Glomerular visceral epithelial cell (primary cell): ENCODE results near the gene CACNA1C.
"Not testable (repeated sequence)": the region's sequence is repeated elsewhere in the genome, so short reads cannot be mapped to it uniquely, and the experiment has no call there.

Experiments used
- DNase-seq: peaks from one replicate; pipeline ENCODE4 v3.0.0-alpha.2; 2016; ENCODE audit errors: extremely low spot score

Gene CACNA1C

DNA sequence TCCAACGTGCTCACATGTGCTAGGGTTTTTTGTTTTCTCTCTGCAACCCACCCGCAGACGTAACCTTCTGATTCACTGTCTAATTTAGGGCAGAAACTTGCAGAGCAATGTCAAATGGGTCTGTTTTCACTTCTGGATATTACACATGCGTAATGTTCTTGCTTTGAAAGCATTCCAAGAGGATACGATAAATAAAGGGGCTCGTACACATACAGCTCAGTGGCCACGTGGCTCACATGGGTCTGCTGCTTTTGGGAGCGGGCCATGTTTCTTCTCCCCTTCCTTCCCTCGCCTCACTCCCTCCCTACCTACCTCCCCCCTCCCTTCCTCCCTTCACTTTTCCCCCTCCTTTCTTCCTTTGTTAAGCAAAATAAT lies 23.4 kb downstream of the CACNA1C start:
- DNase-seq = no peak

DNA sequence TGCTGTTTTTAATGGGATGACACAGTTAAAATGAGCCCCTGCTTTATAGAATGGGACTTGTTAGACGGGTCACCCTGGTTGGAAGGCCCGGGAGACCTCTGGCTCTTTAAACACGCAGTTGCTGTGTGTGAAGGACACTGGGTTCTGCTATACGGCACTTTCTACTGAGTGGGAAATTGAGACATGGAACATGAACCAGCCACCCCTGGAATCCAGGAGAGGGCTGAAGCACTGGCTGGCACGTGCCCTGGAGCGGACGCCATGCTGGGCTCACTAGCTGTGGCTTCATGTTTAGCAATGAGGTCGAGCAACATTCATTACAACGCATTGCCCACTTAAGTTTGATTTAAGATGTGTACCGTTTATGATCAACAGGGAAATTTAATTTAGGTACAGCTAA lies 23.9 kb downstream of the CACNA1C start:
- no peak for DNase-seq

DNA sequence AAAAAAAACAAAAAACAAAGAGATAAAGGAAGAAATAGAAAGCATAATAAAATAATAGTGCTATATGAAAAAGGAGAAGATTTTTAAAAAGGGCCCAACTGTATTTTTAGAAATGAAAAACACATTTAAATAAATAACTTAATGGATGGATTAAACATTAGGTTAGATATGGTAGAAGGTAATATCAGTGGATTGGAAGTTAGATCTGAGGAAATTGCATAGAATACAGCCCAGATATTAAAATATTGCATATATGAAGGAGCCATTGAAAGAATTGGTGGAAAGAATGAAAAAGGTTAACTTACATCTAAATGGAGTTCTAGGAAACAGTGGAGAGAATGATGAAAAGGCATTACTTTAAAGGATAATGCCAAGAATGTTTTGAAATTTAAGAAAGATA lies 27.8 kb downstream of the CACNA1C start:
- no peak for DNase-seq

DNA sequence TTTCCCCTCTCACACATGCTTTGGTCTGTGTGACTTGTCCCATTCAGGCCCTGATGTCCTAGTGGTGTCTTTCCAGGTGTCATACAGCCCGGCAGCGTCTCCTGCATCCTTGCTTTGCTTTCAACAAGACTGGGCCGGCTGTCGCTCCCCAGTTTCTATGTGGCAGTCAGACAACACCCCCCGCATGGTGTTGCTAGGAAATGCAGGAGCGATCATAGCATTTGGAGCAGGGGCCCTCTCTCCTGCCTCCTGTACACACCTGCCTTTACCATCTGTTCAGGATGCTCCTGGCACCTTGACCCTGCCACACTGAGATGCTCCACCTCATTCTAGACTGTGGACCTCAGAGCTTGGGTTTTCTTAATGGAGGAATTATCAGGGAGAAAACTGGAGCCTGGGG lies 29.5 kb downstream of the CACNA1C start:
- DNase-seq = no peak

DNA sequence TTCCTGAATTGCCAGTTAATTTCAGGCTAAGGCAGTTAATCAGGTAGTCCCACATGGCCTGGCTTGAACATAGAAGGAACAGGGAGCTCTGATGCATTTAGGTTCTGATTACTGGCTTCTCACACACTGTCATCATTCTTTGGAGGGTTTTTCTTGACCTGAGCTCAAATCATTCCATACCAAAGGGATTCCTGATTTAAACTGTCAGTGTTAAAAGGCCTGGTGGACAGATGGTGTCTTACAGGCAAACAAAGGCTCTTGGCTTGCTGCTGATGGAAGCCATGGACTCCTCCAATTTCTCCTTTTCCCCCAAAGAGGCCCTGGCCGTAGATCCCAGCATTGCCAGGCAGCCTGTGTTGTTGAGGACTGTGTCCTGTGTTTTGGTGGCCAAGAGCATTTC lies 30.2 kb downstream of the CACNA1C start:
- DNase-seq = no peak

DNA sequence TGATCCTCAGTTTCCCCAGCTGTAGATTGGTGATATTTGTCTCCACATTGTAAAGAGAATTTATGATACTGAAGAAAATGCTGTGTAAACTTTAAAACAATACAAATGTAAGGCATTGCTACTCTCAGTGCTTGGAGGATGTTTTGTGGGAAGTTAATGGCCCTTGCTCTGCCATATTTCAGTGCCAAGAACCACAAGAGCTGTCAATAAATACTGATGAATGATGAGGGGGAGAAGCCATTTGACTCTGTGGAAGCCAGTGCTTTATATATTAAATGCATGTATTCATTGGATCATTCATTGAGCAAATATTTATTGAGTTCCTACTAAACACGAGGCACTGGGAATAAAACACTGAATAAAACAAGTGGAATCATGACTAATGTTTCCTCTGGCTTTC lies 30.8 kb downstream of the CACNA1C start:
- no peak for DNase-seq

DNA sequence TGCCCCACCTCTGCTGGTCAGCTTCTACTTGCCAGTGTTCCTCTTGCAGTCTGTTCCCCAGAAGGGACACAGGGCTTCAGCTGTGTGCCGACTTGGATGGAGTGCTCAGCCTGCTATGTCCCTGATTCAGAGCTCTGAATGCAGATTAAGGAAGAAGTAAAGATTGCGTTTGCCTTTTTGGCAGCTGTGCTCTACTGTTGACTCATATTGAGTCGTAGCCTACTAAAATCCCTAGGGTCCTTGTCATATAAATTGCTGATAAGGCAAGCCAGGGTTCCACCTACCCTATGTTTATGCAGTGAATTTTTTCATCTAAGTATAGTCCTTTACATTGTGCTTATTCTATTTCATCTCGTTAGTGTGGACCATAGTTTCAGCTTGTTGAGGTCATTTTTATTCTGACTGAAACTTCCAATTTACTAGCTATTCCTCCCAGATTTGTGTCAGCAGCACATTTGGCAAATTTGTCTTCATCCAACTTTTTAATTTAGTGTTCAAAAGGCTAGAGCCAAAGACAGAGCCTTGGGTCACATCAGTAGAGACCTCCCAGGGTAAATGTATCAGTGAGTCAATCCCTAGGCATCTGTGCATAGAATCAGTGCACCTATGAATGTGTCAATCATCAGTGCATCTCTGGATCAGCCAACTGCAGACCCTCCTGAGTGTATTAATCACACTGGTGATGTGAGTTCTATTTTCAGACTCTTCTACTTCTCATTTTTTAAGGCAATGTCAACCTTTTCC lies 31.9 kb downstream of the CACNA1C start:
- no peak for DNase-seq

DNA sequence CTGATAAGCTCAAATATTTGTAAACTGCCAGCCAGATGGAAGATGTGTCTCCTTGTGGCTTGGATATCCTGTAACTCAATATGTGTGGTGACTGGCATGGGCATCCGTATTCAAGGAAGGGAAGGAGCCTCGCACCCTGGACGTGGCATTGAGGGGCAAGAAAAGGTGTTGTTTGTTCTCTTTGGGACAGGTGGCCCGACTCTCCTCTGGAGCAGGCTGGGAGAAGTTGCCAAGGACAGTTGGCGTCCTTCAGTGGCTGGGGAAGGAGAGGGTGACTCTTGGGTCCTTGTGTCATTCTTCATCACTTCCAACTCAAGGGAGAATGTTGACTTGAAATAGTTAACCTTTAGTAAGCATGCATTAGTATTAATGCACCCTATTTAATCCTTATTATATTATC lies 39.6 kb downstream of the CACNA1C start:
- DNase-seq = no peak

DNA sequence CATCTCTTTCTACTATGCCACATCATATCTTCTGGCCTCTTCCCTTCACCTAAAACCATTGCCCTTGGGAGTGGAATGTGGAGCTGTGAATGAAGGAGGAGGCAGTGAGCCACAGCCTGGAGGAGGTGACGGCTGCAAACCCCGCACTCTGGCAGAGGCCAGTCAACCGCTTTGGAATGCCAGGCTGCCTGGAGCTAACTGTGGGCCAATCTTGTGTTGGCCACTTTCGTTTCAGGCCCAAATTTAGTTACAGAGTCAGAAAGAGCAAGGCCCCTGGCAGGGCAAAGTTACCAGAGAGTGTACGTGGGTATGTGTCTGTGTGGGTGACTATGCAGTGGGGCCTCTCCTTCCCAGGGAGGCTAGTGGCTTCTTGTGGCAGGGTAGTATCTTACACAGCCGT lies 40.1 kb downstream of the CACNA1C start:
- no peak for DNase-seq

DNA sequence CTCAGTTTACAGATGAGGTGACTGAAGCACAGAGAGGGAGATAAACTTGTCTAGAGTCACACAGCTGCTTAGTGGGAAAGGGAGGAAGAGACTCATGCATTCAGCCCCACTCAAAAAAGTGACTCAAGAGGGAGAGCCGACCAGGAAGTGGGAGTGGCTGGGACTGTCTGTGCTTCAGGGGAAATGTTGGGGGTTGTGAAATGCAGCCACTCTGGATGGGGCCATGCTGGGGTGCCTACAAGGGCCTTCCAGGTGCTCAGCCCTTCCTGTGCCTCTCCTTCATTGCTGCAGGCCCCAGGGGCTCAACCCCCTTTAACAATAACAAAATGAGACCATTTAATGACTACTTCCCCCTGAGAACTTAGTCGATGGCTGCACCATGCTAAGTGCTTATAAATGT lies 41.8 kb downstream of the CACNA1C start:
- DNase-seq = no peak

DNA sequence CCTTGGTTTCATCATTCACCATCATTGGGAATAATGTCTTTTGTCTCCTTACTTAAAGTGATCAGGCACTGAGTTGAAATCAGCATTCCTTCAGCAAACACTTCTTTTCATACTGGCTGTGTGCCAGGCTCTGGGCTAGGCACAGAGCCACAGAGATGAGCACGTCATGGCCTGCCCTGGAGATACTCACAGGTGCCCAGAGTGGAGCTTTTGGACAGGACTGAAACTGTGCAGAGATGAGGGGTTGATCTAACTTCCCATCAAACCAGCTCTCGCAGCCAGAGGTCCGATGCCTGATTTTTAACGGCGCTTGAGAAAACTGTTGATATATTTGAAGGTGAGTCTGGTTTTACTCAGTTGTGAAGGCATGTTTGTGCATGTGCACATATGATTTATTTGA lies 43.1 kb downstream of the CACNA1C start:
- DNase-seq = no peak

DNA sequence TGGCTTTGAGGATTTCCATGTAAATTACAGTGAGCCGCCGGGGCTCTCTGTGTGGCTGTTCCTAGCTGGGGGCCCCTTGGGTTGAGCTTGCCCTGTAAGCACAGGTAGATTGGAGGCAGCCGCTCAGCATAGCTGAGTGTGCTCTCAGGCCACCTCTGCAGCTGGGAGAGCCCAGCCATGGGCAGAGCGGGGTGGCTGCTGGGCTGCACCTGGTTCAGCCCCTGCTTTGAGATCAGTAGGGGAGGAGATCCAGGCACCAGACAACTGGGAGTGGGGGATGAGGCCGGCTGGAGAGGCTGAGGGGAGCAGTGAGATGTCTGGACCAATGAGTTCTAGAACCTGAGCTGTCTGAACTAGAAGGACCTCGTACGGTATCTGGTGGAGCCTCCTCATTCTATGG lies 44.8 kb downstream of the CACNA1C start:
- DNase-seq = no peak

DNA sequence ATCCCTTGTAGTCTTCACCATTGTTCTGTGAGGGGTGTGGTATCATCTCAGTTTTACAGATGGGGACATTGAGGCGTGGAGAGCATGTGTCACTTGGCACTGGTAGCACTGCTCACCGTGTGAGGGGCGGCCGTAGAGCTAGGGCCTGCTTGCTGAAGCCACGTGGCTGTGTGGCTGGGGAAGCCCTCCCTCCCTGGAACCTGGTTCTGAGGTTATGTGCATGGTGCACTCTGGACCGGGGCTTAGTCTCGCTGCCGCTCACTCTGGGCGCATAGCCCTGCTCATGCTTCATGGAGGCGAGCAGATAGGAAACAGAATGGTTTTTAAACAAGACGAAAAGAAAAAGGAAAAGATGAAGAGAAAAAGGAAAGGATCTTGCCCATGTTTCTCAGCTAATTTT lies 46.1 kb downstream of the CACNA1C start:
- DNase-seq = no peak

DNA sequence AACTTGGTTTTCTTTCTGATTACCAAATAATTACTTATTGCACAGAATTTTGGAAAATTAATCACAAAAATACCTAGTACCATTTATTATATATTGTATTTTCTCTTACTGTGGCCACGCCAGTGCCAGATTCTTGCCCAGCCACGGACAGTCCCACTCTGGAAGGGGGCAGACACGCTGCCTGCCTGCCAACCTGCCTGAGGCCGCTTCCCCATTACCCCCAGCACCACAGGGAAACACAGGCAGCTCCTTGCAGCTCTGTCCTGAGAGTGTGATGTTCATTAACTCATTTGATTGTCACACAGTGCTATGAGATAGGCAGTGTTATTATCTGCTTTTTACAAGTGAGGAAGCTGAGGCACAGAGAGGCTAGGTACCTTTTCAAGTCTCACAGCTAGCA lies 46.8 kb downstream of the CACNA1C start:
- no peak for DNase-seq

DNA sequence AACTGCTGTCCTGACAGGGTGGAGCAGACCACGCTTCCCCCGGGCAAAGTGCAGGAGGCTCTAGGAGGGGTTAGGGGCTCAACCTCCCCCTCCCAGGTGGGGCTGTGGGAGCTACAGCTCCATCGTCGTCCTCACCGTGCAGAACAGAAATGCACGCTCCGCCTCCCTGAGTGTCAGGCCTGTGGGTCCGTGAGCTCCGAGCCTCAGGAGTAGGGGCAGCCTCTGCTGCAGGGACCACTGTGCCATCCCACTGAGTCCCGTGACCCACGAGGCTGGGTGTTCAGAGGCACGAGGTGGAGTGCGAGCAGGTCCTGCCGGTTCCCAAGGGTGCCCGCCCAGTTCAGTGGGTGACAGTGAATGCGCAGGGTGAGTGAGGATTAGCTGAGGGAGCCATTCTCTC lies 48.6 kb downstream of the CACNA1C start:
- no peak for DNase-seq

DNA sequence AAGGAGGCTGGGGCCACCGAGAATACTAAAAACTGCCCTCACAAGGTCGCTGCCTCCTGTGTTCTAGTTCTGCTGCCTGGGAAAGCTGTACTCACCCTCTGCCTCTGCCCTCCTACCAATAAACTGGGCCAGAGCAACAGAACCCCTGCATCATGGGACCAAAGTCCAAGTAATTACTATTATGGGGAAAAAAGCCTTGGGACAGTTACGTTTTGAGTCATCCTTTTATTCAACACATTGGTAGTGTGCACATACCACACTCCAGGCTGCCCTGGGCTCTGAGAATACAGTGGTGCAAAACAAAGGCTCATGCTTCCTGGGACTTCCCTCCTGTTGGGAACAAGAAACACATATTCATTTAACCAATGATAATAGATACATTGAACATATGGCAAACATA lies 49.0 kb downstream of the CACNA1C start:
- DNase-seq = no peak

DNA sequence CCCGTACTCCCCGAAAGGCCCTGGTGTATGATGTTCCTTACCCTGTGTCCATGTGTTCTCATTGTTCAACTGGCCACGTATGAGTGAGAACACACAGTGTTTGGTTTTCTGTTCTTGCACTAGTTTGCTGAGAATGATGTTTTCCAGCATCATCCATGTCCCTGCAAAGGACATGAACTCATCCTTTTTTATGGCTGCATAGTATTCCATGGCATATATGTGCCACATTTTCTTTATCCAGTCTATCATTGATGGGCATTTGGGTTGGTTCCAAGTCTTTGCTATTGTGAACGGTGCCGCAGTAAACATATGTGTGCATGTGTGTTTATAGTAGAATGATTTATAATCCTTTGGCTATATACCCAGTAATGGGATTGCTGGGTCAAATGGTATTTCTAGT lies 49.9 kb downstream of the CACNA1C start:
- DNase-seq = not testable (repeated sequence)

DNA sequence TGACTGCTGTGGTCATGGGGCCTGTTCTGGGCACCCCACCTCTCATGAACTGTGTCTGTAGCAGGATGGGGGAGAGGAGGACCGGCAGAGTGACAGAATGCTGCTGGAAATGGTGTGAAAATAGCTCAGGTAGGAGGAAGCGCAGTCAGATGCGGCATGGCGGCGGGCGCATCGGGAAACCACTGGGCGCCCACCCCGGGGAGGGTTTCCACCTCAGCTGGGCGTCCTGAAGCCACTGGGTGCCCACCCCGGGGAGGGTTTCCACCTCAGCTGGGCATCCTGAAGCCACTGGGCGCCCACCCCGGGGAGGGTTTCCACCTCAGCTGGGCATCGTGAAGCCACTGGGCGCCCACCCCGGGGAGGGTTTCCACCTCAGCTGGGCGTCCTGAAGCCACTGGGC lies 52.6 kb downstream of the CACNA1C start:
- DNase-seq = not testable (repeated sequence)

DNA sequence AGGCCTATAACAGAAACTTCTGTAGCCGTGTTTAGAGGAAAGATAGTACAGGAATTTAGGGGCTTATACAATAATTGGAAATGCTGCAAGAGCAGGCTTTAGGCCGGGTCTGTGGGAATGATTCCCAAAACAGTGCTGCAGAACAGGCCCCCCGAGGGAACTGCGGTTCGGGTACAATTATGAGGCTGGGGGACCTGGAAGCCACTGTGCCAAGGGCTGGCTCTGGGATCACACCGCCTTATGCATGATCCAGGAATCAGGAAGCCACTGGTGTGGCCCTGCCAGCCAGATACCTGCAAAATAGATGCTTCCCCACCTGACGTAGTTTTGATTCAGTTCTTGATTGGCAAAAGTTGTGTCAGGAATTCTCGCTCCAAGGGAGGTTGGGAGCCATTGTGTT lies 55.4 kb downstream of the CACNA1C start:
- no peak for DNase-seq

DNA sequence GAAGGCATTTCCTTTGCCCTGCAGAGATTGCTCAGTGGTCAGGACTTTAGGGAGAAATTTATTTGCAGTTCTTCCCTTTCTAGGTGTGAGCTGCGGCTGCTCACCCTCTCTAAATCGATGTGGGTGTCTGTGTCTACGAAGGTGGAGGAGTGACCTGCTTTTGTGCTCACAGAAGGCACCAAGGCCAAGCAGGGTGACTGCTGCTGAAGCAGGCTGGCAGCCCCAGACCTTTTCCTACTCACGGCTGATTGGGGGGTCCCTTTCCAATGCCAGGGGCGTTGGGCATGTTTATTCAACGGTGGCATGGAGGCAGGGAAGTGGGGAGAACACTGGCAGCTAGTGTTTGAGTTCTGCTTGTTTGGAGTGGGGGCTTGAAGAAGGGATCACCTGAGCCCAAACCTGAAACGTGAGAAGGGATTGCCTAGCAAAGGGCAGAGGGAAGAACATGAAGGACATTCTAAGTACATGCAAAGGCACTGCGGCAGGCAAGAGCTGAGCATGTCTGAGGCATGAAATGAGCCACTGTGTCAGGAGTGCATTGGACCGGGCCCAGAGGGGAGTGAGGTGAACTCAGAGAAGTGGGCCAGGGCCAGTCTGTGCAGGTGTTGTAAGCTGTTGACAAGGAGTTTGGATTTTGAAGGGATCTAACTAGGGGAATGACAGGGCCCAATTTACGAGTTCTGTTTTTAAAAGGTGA lies 56.3 kb downstream of the CACNA1C start:
- DNase-seq = no peak

DNA sequence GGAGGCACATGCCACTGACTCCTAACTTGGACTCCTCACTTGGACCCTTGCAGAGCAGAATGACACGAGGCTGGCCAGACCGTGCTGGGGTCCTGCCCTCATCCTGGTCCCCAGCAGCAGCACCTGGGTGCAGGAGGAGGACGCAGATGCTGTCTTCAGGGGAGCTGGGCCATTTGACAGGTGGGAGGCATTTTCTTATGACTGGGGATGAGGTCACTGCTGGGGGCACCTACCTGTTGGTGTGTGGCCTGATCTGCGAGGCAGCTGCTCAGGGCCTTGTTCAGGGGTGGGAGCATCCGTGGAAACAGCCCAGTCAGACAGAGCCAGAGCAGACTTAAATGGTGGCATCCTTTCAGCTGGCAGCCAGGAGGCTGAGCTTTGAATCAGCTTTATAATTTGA lies 57.3 kb downstream of the CACNA1C start:
- DNase-seq = no peak

DNA sequence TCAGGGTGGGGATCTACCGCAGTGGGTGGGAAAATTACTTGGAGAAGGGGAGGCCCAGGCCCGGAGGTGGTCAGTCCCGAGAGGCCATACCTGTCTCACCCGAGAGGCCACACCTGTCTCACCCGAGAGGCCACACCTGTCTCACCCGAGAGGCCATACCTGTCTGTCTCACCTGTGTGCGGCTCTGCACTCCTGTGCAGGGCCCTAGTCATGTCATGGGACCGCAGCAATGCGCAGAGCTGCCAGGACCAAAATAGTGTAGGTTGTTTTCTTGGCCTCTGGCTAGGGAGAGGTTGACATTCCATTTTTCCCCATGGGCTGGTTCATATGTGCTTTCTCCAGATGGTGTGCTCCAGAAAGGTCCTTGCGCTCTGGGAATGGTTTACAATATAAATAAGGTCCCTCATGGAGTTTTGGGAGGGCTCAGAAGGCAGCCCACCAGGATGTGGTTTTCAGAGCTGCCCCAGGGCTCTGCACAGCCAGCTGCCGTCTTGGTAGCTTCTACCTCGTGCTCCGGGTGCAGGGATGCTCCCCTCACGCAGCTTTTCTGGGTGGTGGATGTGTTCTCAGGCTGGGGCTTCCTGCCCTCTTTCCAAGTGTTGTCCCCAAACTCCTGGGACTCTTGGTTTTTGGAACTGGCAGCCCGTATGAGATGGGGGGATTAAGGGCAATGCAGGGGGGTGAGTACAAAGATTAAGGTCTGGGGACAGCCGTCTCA lies 58.2 kb downstream of the CACNA1C start:
- DNase-seq = no peak

DNA sequence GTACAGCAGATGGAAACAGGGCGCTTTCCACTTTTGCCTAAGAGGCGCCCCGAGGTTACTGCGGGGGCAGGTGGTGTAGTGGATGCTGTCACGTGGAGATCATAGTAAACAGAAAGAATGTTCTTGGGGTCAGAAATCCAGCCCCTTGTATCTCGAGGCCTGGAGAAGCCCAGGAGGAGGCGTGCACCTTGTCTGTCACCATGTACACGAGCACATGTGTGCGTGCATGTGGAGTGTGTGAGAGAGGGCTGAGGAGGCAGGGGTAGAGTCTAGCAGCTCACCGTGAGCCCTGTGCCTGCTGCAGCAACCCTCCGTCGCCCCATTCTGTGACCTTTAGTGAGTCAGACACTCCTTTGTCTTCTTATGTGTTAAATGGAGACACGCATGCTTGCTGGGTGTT lies 59.0 kb downstream of the CACNA1C start:
- DNase-seq = no peak
